H9 (cell line): ENCODE measurements around the gene NTPCR. TPM values are rescaled to one million over a fixed set of nuclear protein-coding genes. Genes with fewer than 3 reads are reported as not detected.

Experiments used
- DNase-seq: peaks from one replicate; pipeline ENCODE4 v3.0.0-alpha.2; 2017
- H2AFZ ChIP-seq: one replicate; pipeline ENCODE4 v1.6.1; 2013; ENCODE audit warnings: mild to moderate bottlenecking, low read length, control low read depth, moderate library complexity
- H2AK5ac ChIP-seq: 2 replicates; pipeline ENCODE4 v1.6.1; 2013; ENCODE audit warnings: low read length, control low read depth, mixed read lengths; ENCODE audit not compliant: insufficient read length
- H2BK120ac ChIP-seq: one replicate; pipeline ENCODE4 v1.6.1; 2013; ENCODE audit warnings: low read depth, mild to moderate bottlenecking, low read length, control low read depth, inconsistent platforms; ENCODE audit not compliant: poor library complexity, severe bottlenecking
- H2BK12ac ChIP-seq: 2 replicates; pipeline ENCODE4 v1.6.1; 2013; ENCODE audit warnings: low read length, control low read depth, mixed read lengths, low read depth; ENCODE audit not compliant: insufficient read length
- H2BK15ac ChIP-seq: 2 replicates; pipeline ENCODE4 v1.6.1; 2013; ENCODE audit warnings: low read depth, low read length, control low read depth
- H2BK20ac ChIP-seq: one replicate; pipeline ENCODE4 v1.6.1; 2013; ENCODE audit warnings: low read depth, mild to moderate bottlenecking, low read length, control low read depth, inconsistent platforms; ENCODE audit not compliant: poor library complexity, severe bottlenecking
- H2BK5ac ChIP-seq: 2 replicates; pipeline ENCODE4 v1.6.1; 2013; ENCODE audit warnings: low read length, control low read depth, mixed read lengths; ENCODE audit not compliant: insufficient read length
- H3K14ac ChIP-seq: 2 replicates; pipeline ENCODE4 v1.6.1; 2013; ENCODE audit warnings: low read length, control low read depth; ENCODE audit not compliant: insufficient read depth
- H3K18ac ChIP-seq: 2 replicates; pipeline ENCODE4 v1.6.1; 2013; ENCODE audit warnings: low read depth, mild to moderate bottlenecking, mixed read lengths, low read length, control low read depth; ENCODE audit not compliant: insufficient read length
- H3K23ac ChIP-seq: 2 replicates; pipeline ENCODE4 v1.6.1; 2013; ENCODE audit warnings: low read length, control low read depth, mixed read lengths, low read depth; ENCODE audit not compliant: insufficient read length
- H3K23me2 ChIP-seq: 2 replicates; pipeline ENCODE4 v1.6.1; 2013; ENCODE audit warnings: low read depth, mild to moderate bottlenecking, mixed read lengths, low read length, control low read depth; ENCODE audit not compliant: insufficient read length, poor library complexity, severe bottlenecking
- H3K27ac ChIP-seq: 2 replicates; pipeline ENCODE4 v1.5.1; 2013; ENCODE audit warnings: low read length, control low read depth, mixed read lengths, low read depth; ENCODE audit not compliant: insufficient read length
- H3K27me3 ChIP-seq: 2 replicates; pipeline ENCODE4 v1.6.1; 2013; ENCODE audit warnings: low read length, control low read depth, inconsistent platforms; ENCODE audit not compliant: insufficient read depth
- H3K4ac ChIP-seq: 2 replicates; pipeline ENCODE4 v1.6.1; 2013; ENCODE audit warnings: low read depth, mild to moderate bottlenecking, control low read depth, inconsistent platforms, low read length, moderate library complexity
- H3K4me1 ChIP-seq: 2 replicates; pipeline ENCODE4 v1.6.1; 2013; ENCODE audit warnings: low read length, control low read depth, inconsistent platforms; ENCODE audit not compliant: insufficient read depth
- H3K4me2 ChIP-seq: 2 replicates; pipeline ENCODE4 v1.6.1; 2013; ENCODE audit warnings: low read length, control low read depth, mixed read lengths; ENCODE audit not compliant: insufficient read length, insufficient read depth
- H3K56ac ChIP-seq: 2 replicates; pipeline ENCODE4 v1.6.1; 2013; ENCODE audit warnings: low read depth, mild to moderate bottlenecking, mixed read lengths, low read length, control low read depth; ENCODE audit not compliant: insufficient read length
- H3K79me1 ChIP-seq: 2 replicates; pipeline ENCODE4 v1.6.1; 2013; ENCODE audit warnings: low read depth, mild to moderate bottlenecking, moderate library complexity, low read length, control low read depth, inconsistent platforms; ENCODE audit not compliant: insufficient read depth, poor library complexity, severe bottlenecking
- H3K79me2 ChIP-seq: 2 replicates; pipeline ENCODE4 v1.6.1; 2013; ENCODE audit warnings: low read length, control low read depth, inconsistent platforms; ENCODE audit not compliant: insufficient read depth
- H3K9ac ChIP-seq: 2 replicates; pipeline ENCODE4 v1.6.1; 2013; ENCODE audit warnings: low read length, control low read depth, mixed read lengths; ENCODE audit not compliant: insufficient read length; ENCODE audit errors: extremely low read depth
- H3K9me3 ChIP-seq: one replicate; pipeline ENCODE4 v1.6.1; 2013; ENCODE audit warnings: low read depth, low read length, inconsistent platforms; ENCODE audit not compliant: control insufficient read depth
- H3T11ph ChIP-seq: one replicate; pipeline ENCODE4 v1.6.1; 2013; ENCODE audit warnings: mild to moderate bottlenecking, low read length, control low read depth, inconsistent platforms
- H4K20me1 ChIP-seq: one replicate; pipeline ENCODE4 v1.6.1; 2013; ENCODE audit not compliant: control insufficient read depth, insufficient read length, insufficient read depth
- H4K5ac ChIP-seq: 2 replicates; pipeline ENCODE4 v1.6.1; 2013; ENCODE audit warnings: low read depth, mild to moderate bottlenecking, mixed read lengths, low read length, control low read depth; ENCODE audit not compliant: insufficient read length
- H4K8ac ChIP-seq: replicated peaks from 2 replicates; pipeline ENCODE4 v1.6.1; 2013; ENCODE audit warnings: low read length, control low read depth, mixed read lengths, low read depth; ENCODE audit not compliant: insufficient read length
- H4K91ac ChIP-seq: 2 replicates; pipeline ENCODE4 v1.6.1; 2013; ENCODE audit warnings: low read depth, mild to moderate bottlenecking, moderate library complexity, mixed read lengths, low read length, control low read depth; ENCODE audit not compliant: insufficient read length
- H3K27ac Mint-ChIP-seq, 3 experiments: 2 replicates in 2 of 3; 3 replicates in 1 of 3; pipeline ENCODE4 v1.8.0; 2020 to 2021; ENCODE audit warnings: mixed read lengths in 3 of 3, mild to moderate bottlenecking in 1 of 3, moderate library complexity in 1 of 3
- H3K27me3 Mint-ChIP-seq: 2 replicates; pipeline ENCODE4 v1.8.0; 2021; ENCODE audit warnings: low read depth, mild to moderate bottlenecking, moderate library complexity, mixed read lengths
- H3K36me3 Mint-ChIP-seq, 3 experiments: 2 replicates in 2 of 3; 3 replicates in 1 of 3; pipeline ENCODE4 v1.8.0; 2020 to 2021; ENCODE audit warnings: low read depth in 3 of 3, mixed read lengths in 3 of 3; ENCODE audit not compliant: insufficient read depth in 1 of 3
- H3K4me1 Mint-ChIP-seq, 2 experiments: 2 replicates each; pipeline ENCODE4 v1.8.0; 2020; ENCODE audit warnings: mixed read lengths in 2 of 2
- H3K4me3 Mint-ChIP-seq, 2 experiments: 2 replicates in 1 of 2; 3 replicates in 1 of 2; pipeline ENCODE4 v1.8.0; 2020 to 2021; ENCODE audit warnings: mild to moderate bottlenecking in 2 of 2, mixed read lengths in 2 of 2, moderate library complexity in 1 of 2
- H3K9me3 Mint-ChIP-seq, 2 experiments: 2 replicates in 1 of 2; 3 replicates in 1 of 2; pipeline ENCODE4 v1.8.0; 2020; ENCODE audit warnings: mild to moderate bottlenecking in 2 of 2, mixed read lengths in 2 of 2, moderate library complexity in 1 of 2
- WGBS: extraction: QIAGEN DNeasy Blood & Tissue Kit; methylation state at CpG from one replicate; pipeline ENCODE4 v1.1.7; 2013; ENCODE audit warnings: missing lambda C conversion rate, low lambda C conversion rate, mixed read lengths; ENCODE audit not compliant: insufficient read length; ENCODE audit errors: extremely low coverage; 5-methylcytosine and 5-hydroxymethylcytosine counted together
- total RNA-seq: library from RNA; stranded (reverse); gene quantifications from 2 replicates; pipeline ENCODE4 v1.2.1, GENCODE V29; 2021
- TF ChIP-seq, protein P1 (sequence below): fragments of 200-600 bp; sonication (generic); conservative IDR thresholded peaks from 3 replicates; pipeline ENCODE4 v1.8.0; 2021; ENCODE audit warnings: antibody characterized with exemption, mild to moderate bottlenecking

NTPCR gene
- total RNA-seq, 1 experiment from 2014 or later, result 87.4 TPM

DNA sequence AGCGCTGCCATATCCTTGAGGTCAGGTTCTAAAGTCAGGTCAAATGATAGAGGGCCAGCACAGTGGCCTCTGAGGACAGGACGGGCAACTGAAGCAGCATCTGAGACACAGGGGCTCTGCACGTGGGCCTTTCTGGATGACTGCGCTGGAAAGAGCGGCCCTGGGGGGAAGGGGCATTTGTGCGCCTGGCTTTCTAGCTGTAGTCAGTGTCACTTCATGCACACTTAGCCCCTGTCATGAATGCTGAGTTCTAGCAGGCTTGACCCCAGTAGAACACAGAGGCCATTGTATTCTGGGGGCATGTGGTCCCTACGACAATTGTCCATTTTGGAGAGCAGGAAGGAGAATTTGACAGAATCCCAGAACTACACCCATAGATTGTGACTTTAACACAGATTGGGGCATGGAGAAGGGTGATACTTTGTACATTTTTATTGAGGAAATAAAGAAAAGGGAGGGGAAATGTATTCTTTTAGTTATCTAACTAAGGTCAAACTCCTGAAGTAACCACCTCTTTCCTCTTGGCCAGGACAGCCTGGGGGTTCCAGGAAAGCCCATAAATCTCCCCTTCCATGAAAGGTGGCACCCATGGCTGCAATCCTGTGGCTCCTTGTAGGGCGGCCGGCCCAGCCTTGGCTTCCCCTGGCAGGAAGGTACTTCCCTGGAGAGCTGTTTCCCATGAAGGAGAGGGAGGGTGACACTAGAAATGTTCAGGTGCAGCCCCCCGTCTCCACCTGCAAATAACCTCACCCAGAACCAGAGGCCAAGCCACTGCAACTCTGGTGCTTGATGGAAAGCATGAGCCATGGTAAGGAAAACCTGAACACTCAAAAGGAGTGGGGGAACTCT lies 34.4 kb downstream of the NTPCR start:
- no peak overlapping the region for H4K91ac ChIP-seq
- H4K20me1 ChIP-seq, result no peaks in the 10 kb centered on the region
- no peak overlapping the region for H2BK20ac ChIP-seq
- H3K4me2 ChIP-seq, result no peak overlapping the region
- H3K4ac ChIP-seq, result no peak overlapping the region
- H3K4me3 Mint-ChIP-seq, result no peak overlapping the region
- no peak overlapping the region for H3K9ac ChIP-seq
- H3K23me2 ChIP-seq, result no peaks in the 10 kb centered on the region
- no peak overlapping the region for H3T11ph ChIP-seq
- peaks cover 8 to 10% of the 10 kb centered on the region in 2 experiments for H3K4me1 Mint-ChIP-seq
- H3K79me1 ChIP-seq, result no peaks in the 10 kb centered on the region
- H3K27ac ChIP-seq, result no peak overlapping the region
- H3K27me3 Mint-ChIP-seq, result peaks cover under 1% of the 10 kb centered on the region; the same call in 1 of the 2 replicates
- H3K9me3 Mint-ChIP-seq, result no peaks in the 10 kb centered on the region
- H2AFZ ChIP-seq, result no peak overlapping the region
- H2BK12ac ChIP-seq, result no peak overlapping the region
- WGBS, result no CpG with 5 or more reads among the region's 10 CpGs
- no peaks in the 10 kb centered on the region for H3K9me3 ChIP-seq
- H3K56ac ChIP-seq, result no peak overlapping the region
- H2BK15ac ChIP-seq, result no peak overlapping the region
- TF ChIP-seq, protein P1, sequence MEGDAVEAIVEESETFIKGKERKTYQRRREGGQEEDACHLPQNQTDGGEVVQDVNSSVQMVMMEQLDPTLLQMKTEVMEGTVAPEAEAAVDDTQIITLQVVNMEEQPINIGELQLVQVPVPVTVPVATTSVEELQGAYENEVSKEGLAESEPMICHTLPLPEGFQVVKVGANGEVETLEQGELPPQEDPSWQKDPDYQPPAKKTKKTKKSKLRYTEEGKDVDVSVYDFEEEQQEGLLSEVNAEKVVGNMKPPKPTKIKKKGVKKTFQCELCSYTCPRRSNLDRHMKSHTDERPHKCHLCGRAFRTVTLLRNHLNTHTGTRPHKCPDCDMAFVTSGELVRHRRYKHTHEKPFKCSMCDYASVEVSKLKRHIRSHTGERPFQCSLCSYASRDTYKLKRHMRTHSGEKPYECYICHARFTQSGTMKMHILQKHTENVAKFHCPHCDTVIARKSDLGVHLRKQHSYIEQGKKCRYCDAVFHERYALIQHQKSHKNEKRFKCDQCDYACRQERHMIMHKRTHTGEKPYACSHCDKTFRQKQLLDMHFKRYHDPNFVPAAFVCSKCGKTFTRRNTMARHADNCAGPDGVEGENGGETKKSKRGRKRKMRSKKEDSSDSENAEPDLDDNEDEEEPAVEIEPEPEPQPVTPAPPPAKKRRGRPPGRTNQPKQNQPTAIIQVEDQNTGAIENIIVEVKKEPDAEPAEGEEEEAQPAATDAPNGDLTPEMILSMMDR, result no peak
- peak overlapping the region in 1 of 3 experiments; percentile 53; a peak in 1 of 7 replicates for H3K27ac Mint-ChIP-seq
- H4K8ac ChIP-seq, result no peak overlapping the region
- peaks cover 5 to 6% (median 6%) of the 10 kb centered on the region in 3 experiments; a peak in 6 of 7 replicates for H3K36me3 Mint-ChIP-seq
- H3K4me1 ChIP-seq, result no peaks in the 10 kb centered on the region
- no peak overlapping the region for H3K23ac ChIP-seq
- no peak overlapping the region for H4K5ac ChIP-seq
- H2AK5ac ChIP-seq, result no peak overlapping the region
- no peak overlapping the region for H3K14ac ChIP-seq
- no peak for DNase-seq
- H3K27me3 ChIP-seq, result no peaks in the 10 kb centered on the region
- no peaks in the 10 kb centered on the region for H3K79me2 ChIP-seq
- H3K18ac ChIP-seq, result no peak overlapping the region
- H2BK120ac ChIP-seq, result no peak overlapping the region
- no peak overlapping the region for H2BK5ac ChIP-seq
